ENCODE measurements around the gene SAFB. TPM values are rescaled to one million over a fixed set of nuclear protein-coding genes. Genes with fewer than 3 reads are reported as not detected.

The SAFB gene
- polyA plus RNA-seq, 4 donors: 44.0 to 105 (median 55.4) TPM

- FAIRE-seq: no peak
- no peaks in the 10 kb centered on the region for H3K9me3 ChIP-seq (ENCODE audit: control insufficient read depth in 2 of 2, insufficient read depth in 1 of 2, low read depth in 1 of 2, low read length in 1 of 2)
- 1 to 3% (median 1%) methylated on average over 50 to 54 of the region's 54 CpGs for WGBS, 3 donors
These were observed 68.3 kb downstream of the SAFB start for GRCh38 chr19:5690955-5691821.

GRCh38 chr19:5691822-5692722 is 69.2 kb downstream of the SAFB start:
- DNase-seq (no peak), FAIRE-seq (no peak)
- peaks cover 3 to 63% (median 12%) of the 10 kb centered on the region in 3 donors for H3K36me3 ChIP-seq (ENCODE audit: control insufficient read depth in 3 of 3, insufficient read depth in 2 of 3, low read depth in 1 of 3, low read length in 3 of 3)
- H3K9me3 ChIP-seq (ENCODE audit: control insufficient read depth in 2 of 2, insufficient read depth in 1 of 2, low read depth in 1 of 2, low read length in 1 of 2): no peaks in the 10 kb centered on the region
- H3K4me3 ChIP-seq (ENCODE audit: low read depth in 1 of 3, low read length in 3 of 3): peak overlapping the region in 2 of 3 donors; percentile 72 to 94
- WGBS, 3 donors: 33 to 52% (median 37%) methylated on average over 33 to 42 of the region's 42 CpGs
- H3K27me3 ChIP-seq (ENCODE audit: control insufficient read depth in 3 of 3, insufficient read depth in 3 of 3, low read length in 3 of 3): no peaks in the 10 kb centered on the region
- H3K27ac ChIP-seq (ENCODE audit: low read depth in 1 of 3, low read length in 2 of 3): peak overlapping the region in 2 of 3 donors; percentile 84 to 87
- H3K4me1 ChIP-seq (ENCODE audit: control insufficient read depth in 3 of 3, insufficient read depth in 2 of 3, low read depth in 1 of 3, low read length in 2 of 3): peaks cover 0 to 17% (median 0%) of the 10 kb centered on the region in 3 donors

More at GRCh38 chr19:5690955-5691821, 68.3 kb downstream of the SAFB start:
- Histone ChIP-seq H3K4me1 (ENCODE audit: control insufficient read depth in 3 of 3, insufficient read depth in 2 of 3, low read depth in 1 of 3, low read length in 2 of 3) (peaks cover 0 to 19% (median 0%) of the 10 kb centered on the region in 3 donors), H3K4me3 (ENCODE audit: low read depth in 1 of 3, low read length in 3 of 3) (peak overlapping the region; percentile 37 to 94 (median 72)), H3K27ac (ENCODE audit: low read depth in 1 of 3, low read length in 2 of 3) (peak overlapping the region; percentile 84 to 90 (median 87)), H3K27me3 (ENCODE audit: control insufficient read depth in 3 of 3, insufficient read depth in 3 of 3, low read length in 3 of 3) (no peaks in the 10 kb centered on the region), H3K36me3 (ENCODE audit: control insufficient read depth in 3 of 3, insufficient read depth in 2 of 3, low read depth in 1 of 3, low read length in 3 of 3) (peaks cover 3 to 54% (median 9%) of the 10 kb centered on the region in 3 donors)
- DNase-seq: peak; percentile 66 to 76

- Histone ChIP-seq H3K27me3 (ENCODE audit: control insufficient read depth in 3 of 3, insufficient read depth in 3 of 3, low read length in 3 of 3) (no peaks in the 10 kb centered on the region), H3K27ac (ENCODE audit: low read depth in 1 of 3, low read length in 2 of 3) (no peak overlapping the region), H3K4me1 (ENCODE audit: control insufficient read depth in 3 of 3, insufficient read depth in 2 of 3, low read depth in 1 of 3, low read length in 2 of 3) (peaks cover 0 to 14% (median 0%) of the 10 kb centered on the region in 3 donors), H3K36me3 (ENCODE audit: control insufficient read depth in 3 of 3, insufficient read depth in 2 of 3, low read depth in 1 of 3, low read length in 3 of 3) (peaks cover 3 to 69% (median 13%) of the 10 kb centered on the region in 3 donors), H3K9me3 (ENCODE audit: control insufficient read depth in 2 of 2, insufficient read depth in 1 of 2, low read depth in 1 of 2, low read length in 1 of 2) (no peaks in the 10 kb centered on the region), H3K4me3 (ENCODE audit: low read depth in 1 of 3, low read length in 3 of 3) (no peak overlapping the region)
- no peak for FAIRE-seq
- no peak for DNase-seq
- 67 to 85% (median 75%) methylated on average over 6 to 7 of the region's 7 CpGs for WGBS, 3 donors
These were observed 69.9 kb downstream of the SAFB start for GRCh38 chr19:5692723-5693194.

GRCh38 chr19:5693195-5694166 is 70.6 kb downstream of the SAFB start:
- no peaks in the 10 kb centered on the region for H3K9me3 ChIP-seq (ENCODE audit: control insufficient read depth in 2 of 2, insufficient read depth in 1 of 2, low read depth in 1 of 2, low read length in 1 of 2)
- peaks cover 0 to 14% (median 0%) of the 10 kb centered on the region in 3 donors for H3K4me1 ChIP-seq (ENCODE audit: control insufficient read depth in 3 of 3, insufficient read depth in 2 of 3, low read depth in 1 of 3, low read length in 2 of 3)
- H3K27ac ChIP-seq (ENCODE audit: low read depth in 1 of 3, low read length in 2 of 3): no peak overlapping the region
- DNase-seq (no peak), FAIRE-seq (no peak)
- H3K27me3 ChIP-seq (ENCODE audit: control insufficient read depth in 3 of 3, insufficient read depth in 3 of 3, low read length in 3 of 3): no peaks in the 10 kb centered on the region
- H3K4me3 ChIP-seq (ENCODE audit: low read depth in 1 of 3, low read length in 3 of 3): no peak overlapping the region
- H3K36me3 ChIP-seq (ENCODE audit: control insufficient read depth in 3 of 3, insufficient read depth in 2 of 3, low read depth in 1 of 3, low read length in 3 of 3): peaks cover 3 to 75% (median 18%) of the 10 kb centered on the region in 3 donors
- 80 to 84% (median 83%) methylated on average over 36 to 39 of the region's 39 CpGs for WGBS, 3 donors

GRCh38 chr19:5694167-5694955 is 71.5 kb downstream of the SAFB start:
- Histone ChIP-seq H3K4me1 (ENCODE audit: control insufficient read depth in 3 of 3, insufficient read depth in 2 of 3, low read depth in 1 of 3, low read length in 2 of 3) (peaks cover 0 to 14% (median 0%) of the 10 kb centered on the region in 3 donors), H3K4me3 (ENCODE audit: low read depth in 1 of 3, low read length in 3 of 3) (no peak overlapping the region), H3K9me3 (ENCODE audit: control insufficient read depth in 2 of 2, insufficient read depth in 1 of 2, low read depth in 1 of 2, low read length in 1 of 2) (no peaks in the 10 kb centered on the region), H3K27ac (ENCODE audit: low read depth in 1 of 3, low read length in 2 of 3) (no peak overlapping the region), H3K36me3 (ENCODE audit: control insufficient read depth in 3 of 3, insufficient read depth in 2 of 3, low read depth in 1 of 3, low read length in 3 of 3) (peaks cover 6 to 84% (median 23%) of the 10 kb centered on the region in 3 donors), H3K27me3 (ENCODE audit: control insufficient read depth in 3 of 3, insufficient read depth in 3 of 3, low read length in 3 of 3) (no peaks in the 10 kb centered on the region)
- FAIRE-seq (no peak), DNase-seq (no peak)
- WGBS, 3 donors: 89 to 92% (median 91%) methylated on average over 41 to 45 of the region's 45 CpGs

- FAIRE-seq: no peak
- Histone ChIP-seq H3K27ac (ENCODE audit: low read depth in 1 of 3, low read length in 2 of 3) (no peak overlapping the region), H3K4me1 (ENCODE audit: control insufficient read depth in 3 of 3, insufficient read depth in 2 of 3, low read depth in 1 of 3, low read length in 2 of 3) (peaks cover 0 to 14% (median 0%) of the 10 kb centered on the region in 3 donors), H3K9me3 (ENCODE audit: control insufficient read depth in 2 of 2, insufficient read depth in 1 of 2, low read depth in 1 of 2, low read length in 1 of 2) (no peaks in the 10 kb centered on the region), H3K4me3 (ENCODE audit: low read depth in 1 of 3, low read length in 3 of 3) (no peak overlapping the region), H3K36me3 (ENCODE audit: control insufficient read depth in 3 of 3, insufficient read depth in 2 of 3, low read depth in 1 of 3, low read length in 3 of 3) (peaks cover 6 to 90% (median 23%) of the 10 kb centered on the region in 3 donors), H3K27me3 (ENCODE audit: control insufficient read depth in 3 of 3, insufficient read depth in 3 of 3, low read length in 3 of 3) (no peaks in the 10 kb centered on the region)
- 87 to 92% (median 89%) methylated on average over 8 of the region's 8 CpGs for WGBS, 3 donors
- no peak for DNase-seq
These were observed 72.2 kb downstream of the SAFB start for GRCh38 chr19:5694956-5695648.

Measured in small intestine (tissue), 7 donors.